ENCODE results near the gene GSG1L. TPM values are rescaled to one million over a fixed set of nuclear protein-coding genes. Genes with fewer than 3 reads are reported as not detected.

The GSG1L gene
- total and polyA plus RNA-seq, 12 donors: 0.11 TPM; not detected in 11

DNA sequence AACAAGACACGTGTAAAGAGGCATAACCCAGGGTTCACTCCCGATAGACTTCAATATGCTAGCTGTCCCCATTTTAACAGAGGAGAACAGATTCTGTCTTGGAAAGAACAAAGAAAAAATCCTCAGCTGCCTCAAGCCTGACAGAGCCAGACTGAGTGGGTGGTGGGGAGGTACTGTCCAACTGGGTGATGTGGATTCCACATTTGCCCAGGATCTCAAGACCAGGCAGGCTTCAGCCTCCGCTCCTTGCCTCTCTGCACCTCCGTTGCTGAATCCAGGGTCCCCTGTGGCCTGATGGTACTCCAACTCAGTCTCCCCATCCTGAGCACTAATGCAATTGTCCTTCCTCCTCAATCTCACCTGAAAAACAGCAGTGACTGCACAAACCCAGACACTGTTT is 163.8 kb downstream of the GSG1L start:
- no peaks in the 10 kb centered on the region for H3K4me1 ChIP-seq (replicated peaks in 1 of 2)
- no peak overlapping the region for H3K27ac ChIP-seq
- 69 to 77% (median 77%) methylated on average over 4 of the region's 4 CpGs for WGBS, 4 donors
- no peaks in the 10 kb centered on the region for H3K9me3 ChIP-seq (replicated peaks in 1 of 3)
- H3K27me3 ChIP-seq: no peaks in the 10 kb centered on the region
- DNase-seq: no peak
- intact Hi-C loops (cut with DNase I): no loop called here
- no peaks in the 10 kb centered on the region for H3K36me3 ChIP-seq (replicated peaks in 1 of 2)
- TF ChIP-seq, protein P1, sequence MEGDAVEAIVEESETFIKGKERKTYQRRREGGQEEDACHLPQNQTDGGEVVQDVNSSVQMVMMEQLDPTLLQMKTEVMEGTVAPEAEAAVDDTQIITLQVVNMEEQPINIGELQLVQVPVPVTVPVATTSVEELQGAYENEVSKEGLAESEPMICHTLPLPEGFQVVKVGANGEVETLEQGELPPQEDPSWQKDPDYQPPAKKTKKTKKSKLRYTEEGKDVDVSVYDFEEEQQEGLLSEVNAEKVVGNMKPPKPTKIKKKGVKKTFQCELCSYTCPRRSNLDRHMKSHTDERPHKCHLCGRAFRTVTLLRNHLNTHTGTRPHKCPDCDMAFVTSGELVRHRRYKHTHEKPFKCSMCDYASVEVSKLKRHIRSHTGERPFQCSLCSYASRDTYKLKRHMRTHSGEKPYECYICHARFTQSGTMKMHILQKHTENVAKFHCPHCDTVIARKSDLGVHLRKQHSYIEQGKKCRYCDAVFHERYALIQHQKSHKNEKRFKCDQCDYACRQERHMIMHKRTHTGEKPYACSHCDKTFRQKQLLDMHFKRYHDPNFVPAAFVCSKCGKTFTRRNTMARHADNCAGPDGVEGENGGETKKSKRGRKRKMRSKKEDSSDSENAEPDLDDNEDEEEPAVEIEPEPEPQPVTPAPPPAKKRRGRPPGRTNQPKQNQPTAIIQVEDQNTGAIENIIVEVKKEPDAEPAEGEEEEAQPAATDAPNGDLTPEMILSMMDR (IDR thresholded peaks at IDR 0.05): no peak
- H3K4me3 ChIP-seq: no peak overlapping the region

DNA sequence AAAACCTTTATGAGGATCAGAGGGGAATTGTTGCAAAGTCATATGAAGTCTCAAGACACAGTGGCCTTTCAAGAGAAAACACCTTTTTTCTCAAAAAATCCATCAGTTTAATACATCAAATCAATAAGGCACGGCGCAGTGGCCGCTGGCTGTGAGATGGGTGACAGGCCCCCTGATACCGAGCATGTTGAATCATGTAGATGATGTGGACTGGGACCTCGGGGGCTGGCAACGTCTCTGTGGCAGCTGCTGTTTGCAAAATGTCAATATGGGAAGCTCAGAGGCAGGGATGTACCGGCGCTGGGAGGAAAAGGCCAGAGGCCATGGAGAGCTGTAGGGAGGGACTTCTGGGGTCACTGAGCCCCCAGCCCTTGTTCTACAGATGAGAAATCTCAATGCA is 169.1 kb downstream of the GSG1L start:
- no peak overlapping the region for H3K27ac ChIP-seq
- no peak for TF ChIP-seq POLR2A (IDR thresholded peaks at IDR 0.05)
- TF ChIP-seq, protein P1 (IDR thresholded peaks at IDR 0.05): no peak
- DNase-seq: no peak
- H3K4me1 ChIP-seq (replicated peaks in 1 of 2): no peaks in the 10 kb centered on the region
- 66 to 83% (median 69%) methylated on average over 8 of the region's 8 CpGs for WGBS, 4 donors
- no peaks in the 10 kb centered on the region for H3K9me3 ChIP-seq (replicated peaks in 1 of 3)
- H3K27me3 ChIP-seq: no peaks in the 10 kb centered on the region
- no peak overlapping the region for H3K4me3 ChIP-seq
- H3K36me3 ChIP-seq (replicated peaks in 1 of 2): no peaks in the 10 kb centered on the region
- intact Hi-C loops (cut with DNase I): no loop called here

DNA sequence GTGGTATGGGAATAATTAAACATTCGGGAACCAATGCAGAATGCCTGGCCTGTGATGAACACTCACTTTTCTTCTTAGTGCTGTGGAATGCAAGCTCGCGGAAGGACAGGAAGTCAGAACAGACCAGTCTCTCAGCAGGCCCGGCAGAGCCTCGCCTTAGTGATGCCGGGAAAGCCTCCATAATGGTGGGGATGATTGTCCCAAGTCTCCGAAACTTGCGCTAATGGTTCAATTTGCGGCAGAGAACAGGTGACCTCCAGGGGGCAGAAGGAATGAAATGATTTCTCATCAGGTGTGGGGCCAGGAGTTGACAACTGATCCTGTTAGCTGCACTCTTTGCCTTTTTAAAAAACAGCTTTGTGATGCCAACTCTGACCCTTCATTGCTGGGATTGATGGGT is 170.6 kb downstream of the GSG1L start:
- no peaks in the 10 kb centered on the region for H3K4me1 ChIP-seq (replicated peaks in 1 of 2)
- no peak for TF ChIP-seq POLR2A (IDR thresholded peaks at IDR 0.05)
- TF ChIP-seq, protein P1 (IDR thresholded peaks at IDR 0.05): no peak
- no peak overlapping the region for H3K4me3 ChIP-seq
- intact Hi-C loops (cut with DNase I): no loop called here
- H3K27ac ChIP-seq: no peak overlapping the region
- no peak for DNase-seq
- no peaks in the 10 kb centered on the region for H3K27me3 ChIP-seq
- 49 to 64% (median 58%) methylated on average over 9 of the region's 9 CpGs for WGBS, 4 donors
- no peaks in the 10 kb centered on the region for H3K36me3 ChIP-seq (replicated peaks in 1 of 2)
- H3K9me3 ChIP-seq (replicated peaks in 1 of 3): no peaks in the 10 kb centered on the region

DNA sequence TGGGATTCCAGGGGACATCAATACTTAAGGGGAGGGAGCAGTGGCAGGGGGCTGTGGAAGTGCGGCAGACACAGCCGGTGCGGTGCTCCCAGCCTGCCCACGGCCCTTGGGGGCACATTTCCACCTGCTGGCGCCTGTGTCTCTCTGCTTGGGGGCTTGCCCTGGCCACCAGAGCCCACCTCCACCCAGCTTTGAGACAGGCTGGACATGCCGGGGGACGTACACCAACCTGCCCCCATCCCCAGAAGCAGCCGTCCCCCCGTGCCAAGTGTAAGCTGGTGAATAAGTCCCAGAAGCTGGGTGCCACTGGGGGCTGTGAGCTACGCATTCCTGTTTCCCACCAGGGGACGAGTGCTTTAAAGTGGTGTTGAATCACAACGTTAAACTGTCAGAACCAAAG is 172.6 kb downstream of the GSG1L start:
- intact Hi-C loops (cut with DNase I): no loop called here
- TF ChIP-seq, protein P1 (IDR thresholded peaks at IDR 0.05): no peak
- TF ChIP-seq POLR2A (IDR thresholded peaks at IDR 0.05): no peak
- H3K27ac ChIP-seq: no peak overlapping the region
- H3K27me3 ChIP-seq: no peaks in the 10 kb centered on the region
- no peak overlapping the region for H3K4me3 ChIP-seq
- no peaks in the 10 kb centered on the region for H3K9me3 ChIP-seq (replicated peaks in 1 of 3)
- no peaks in the 10 kb centered on the region for H3K4me1 ChIP-seq (replicated peaks in 1 of 2)
- no peak for DNase-seq
- 35 to 69% (median 58%) methylated on average over 3 to 12 of the region's 12 CpGs for WGBS, 4 donors
- no peaks in the 10 kb centered on the region for H3K36me3 ChIP-seq (replicated peaks in 1 of 2)

Measured in adrenal gland (tissue), 12 donors.